Lung (tissue), 12 donors: Measurements from ENCODE around the gene ABLIM2. TPM values are rescaled to one million over a fixed set of nuclear protein-coding genes. Genes with fewer than 3 reads are reported as not detected.
A peak's percentile ranks its signal among the peaks of the same experiment; 100 is the strongest.

Experiments
- ATAC-seq: fragments of 200-7000 bp; cut with Tn5 transposase; one replicate; pipeline ENCODE4 v1.9.1; 2020; ENCODE audit warnings: moderate number of reproducible peaks; ENCODE audit not compliant: insufficient read depth, low FRiP score
- DNase-seq, 3 donors: peaks; one replicate each; pipeline ENCODE4 v3.0.0-alpha.2; 2013 to 2017
- H3K27ac ChIP-seq, 2 donors: one replicate each; pipeline ENCODE4 v1.5.1; 2013; ENCODE audit warnings: mild to moderate bottlenecking in 2 of 2, moderate library complexity in 2 of 2, control low read depth in 1 of 2, inconsistent platforms in 1 of 2, low read depth in 1 of 2, low read length in 1 of 2
- H3K27me3 ChIP-seq, 3 donors: one replicate each; pipeline ENCODE4 v1.5.1; 2013; ENCODE audit warnings: low read length in 2 of 3; ENCODE audit not compliant: control insufficient read depth in 3 of 3, insufficient read depth in 3 of 3
- H3K36me3 ChIP-seq, 4 donors: one replicate each; pipeline ENCODE4 v1.5.1; 2013; ENCODE audit warnings: low read length in 4 of 4, mild to moderate bottlenecking in 1 of 4, moderate library complexity in 1 of 4; ENCODE audit not compliant: control insufficient read depth in 4 of 4, insufficient read depth in 4 of 4
- H3K4me1 ChIP-seq, 5 donors: one replicate each; pipeline ENCODE4 v1.5.1; 2013; ENCODE audit warnings: low read length in 5 of 5, mild to moderate bottlenecking in 2 of 5, moderate library complexity in 1 of 5; ENCODE audit not compliant: control insufficient read depth in 5 of 5, insufficient read depth in 5 of 5
- H3K4me3 ChIP-seq: one replicate; pipeline ENCODE4 v1.5.1; 2013; ENCODE audit warnings: mild to moderate bottlenecking, control low read depth, moderate library complexity
- H3K9ac ChIP-seq, 2 donors: one replicate each; pipeline ENCODE4 v1.5.1; 2013; ENCODE audit warnings: low read length in 2 of 2, control low read depth in 1 of 2; ENCODE audit not compliant: insufficient read depth in 1 of 2
- H3K9me3 ChIP-seq, 4 donors: one replicate each; pipeline ENCODE4 v1.5.1; 2013; ENCODE audit warnings: low read length in 3 of 4, mild to moderate bottlenecking in 1 of 4, moderate library complexity in 1 of 4; ENCODE audit not compliant: control insufficient read depth in 4 of 4, insufficient read depth in 3 of 4
- WGBS, 2 donors: extraction: QIAGEN DNeasy Blood & Tissue Kit; methylation state at CpG; one replicate each; pipeline ENCODE4 v1.1.7; 2013; 5-methylcytosine and 5-hydroxymethylcytosine counted together
- polyA plus RNA-seq, 2 donors: library from polyadenylated mRNA; stranded (reverse); fragments of 200-250 nt; gene quantifications; one replicate each; pipeline ENCODE4 v1.2.1, GENCODE V29; 2013
- total RNA-seq, 2 donors: library from RNA; depleted of rRNA in 1 of 2; stranded (reverse); fragments of >200 nt in 1 of 2; gene quantifications; one replicate each; pipeline ENCODE4 v1.2.1, GENCODE V29; 2014 to 2021
- TF ChIP-seq, protein P1 (sequence below): IDR thresholded peaks from 2 replicates; pipeline ENCODE4 v1.5.1; 2012; ENCODE audit warnings: mild to moderate bottlenecking; ENCODE audit errors: control extremely low read depth, extremely low read depth
- donor health status: control.
- donor health status: control.
- donor health status: Bipolar disorder and iron deficiency.
- donor health status: healthy.
- donor health status: DM: yes; HTN: yes; CAD: no.

ABLIM2 gene
- total and polyA plus RNA-seq, 4 donors = 1.7 to 10.9 (median 5.2) TPM

DNA sequence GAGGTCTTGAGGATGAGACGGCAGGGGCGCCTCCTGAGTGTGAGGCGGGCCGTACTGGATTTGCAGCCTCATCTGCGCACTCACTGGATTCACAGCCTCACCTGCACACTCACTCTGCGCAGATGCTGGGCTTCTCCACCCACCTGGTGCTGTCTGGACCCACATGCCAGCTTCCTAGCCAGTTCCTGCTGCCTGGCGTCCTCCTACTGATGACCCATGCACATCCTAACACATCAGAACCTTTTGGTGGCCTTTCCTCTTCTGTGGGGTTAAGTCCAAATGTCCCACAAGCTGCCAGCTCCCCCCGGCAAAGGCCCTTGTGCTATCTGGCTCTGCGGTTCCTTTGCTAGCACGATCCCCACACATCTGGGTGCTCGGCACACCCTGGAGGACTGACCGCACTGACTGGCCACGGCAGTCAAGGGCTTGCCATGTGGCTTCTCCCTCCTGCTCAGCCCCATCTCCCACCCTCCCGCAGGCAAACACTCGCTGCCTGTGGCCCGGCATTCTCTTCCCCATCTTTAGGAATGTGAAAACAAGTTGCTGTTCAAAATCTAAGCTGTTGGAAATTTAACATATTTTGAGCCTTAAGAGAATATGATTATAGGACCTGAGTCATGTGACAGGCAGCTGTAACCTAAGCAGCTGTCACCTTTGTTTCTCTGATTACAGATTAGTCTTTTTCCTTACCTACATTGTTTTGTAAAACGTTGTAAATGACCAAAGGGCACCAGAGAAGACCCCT lies 179.5 kb downstream of the ABLIM2 start:
- Histone ChIP-seq H3K27ac (no peak overlapping the region), H3K4me1 (peaks cover 0 to 12% (median 8%) of the 10 kb centered on the region in 5 donors), H3K4me3 (no peak overlapping the region), H3K27me3 (no peaks in the 10 kb centered on the region), H3K9ac (peak overlapping the region in 1 of 2 donors; percentile 27), H3K36me3 (no peaks in the 10 kb centered on the region), H3K9me3 (no peaks in the 10 kb centered on the region)
- ATAC-seq (no peak), DNase-seq (no peak)
- WGBS, 2 donors = 76 to 80% methylated on average over 17 of the region's 17 CpGs
- TF ChIP-seq, protein P1, sequence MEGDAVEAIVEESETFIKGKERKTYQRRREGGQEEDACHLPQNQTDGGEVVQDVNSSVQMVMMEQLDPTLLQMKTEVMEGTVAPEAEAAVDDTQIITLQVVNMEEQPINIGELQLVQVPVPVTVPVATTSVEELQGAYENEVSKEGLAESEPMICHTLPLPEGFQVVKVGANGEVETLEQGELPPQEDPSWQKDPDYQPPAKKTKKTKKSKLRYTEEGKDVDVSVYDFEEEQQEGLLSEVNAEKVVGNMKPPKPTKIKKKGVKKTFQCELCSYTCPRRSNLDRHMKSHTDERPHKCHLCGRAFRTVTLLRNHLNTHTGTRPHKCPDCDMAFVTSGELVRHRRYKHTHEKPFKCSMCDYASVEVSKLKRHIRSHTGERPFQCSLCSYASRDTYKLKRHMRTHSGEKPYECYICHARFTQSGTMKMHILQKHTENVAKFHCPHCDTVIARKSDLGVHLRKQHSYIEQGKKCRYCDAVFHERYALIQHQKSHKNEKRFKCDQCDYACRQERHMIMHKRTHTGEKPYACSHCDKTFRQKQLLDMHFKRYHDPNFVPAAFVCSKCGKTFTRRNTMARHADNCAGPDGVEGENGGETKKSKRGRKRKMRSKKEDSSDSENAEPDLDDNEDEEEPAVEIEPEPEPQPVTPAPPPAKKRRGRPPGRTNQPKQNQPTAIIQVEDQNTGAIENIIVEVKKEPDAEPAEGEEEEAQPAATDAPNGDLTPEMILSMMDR = no peak

DNA sequence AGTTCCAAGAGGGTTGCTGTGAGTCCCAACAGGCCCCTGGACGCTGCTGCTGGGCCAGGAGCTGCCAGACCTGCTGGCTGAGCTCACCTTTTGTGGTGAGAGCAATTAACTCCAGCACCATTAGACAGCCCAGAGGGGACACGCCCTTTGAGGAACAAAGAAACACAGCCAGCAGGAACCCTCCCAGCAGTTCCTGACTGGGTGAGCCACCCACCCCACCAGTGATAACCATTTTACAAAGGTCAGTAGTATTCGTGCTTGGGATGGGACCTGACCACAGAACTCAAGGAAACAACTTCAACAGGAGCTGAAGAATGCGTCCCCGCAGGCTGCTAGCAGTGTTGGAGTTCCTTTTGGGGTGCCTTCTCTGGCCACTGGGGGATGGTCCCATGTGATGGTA lies 180.1 kb downstream of the ABLIM2 start:
- H3K27ac ChIP-seq = no peak overlapping the region
- H3K27me3 ChIP-seq = no peaks in the 10 kb centered on the region
- no peaks in the 10 kb centered on the region for H3K9me3 ChIP-seq
- WGBS, 2 donors = 51 to 61% methylated on average over 5 of the region's 5 CpGs
- H3K9ac ChIP-seq = peak overlapping the region in 1 of 2 donors; percentile 27
- no peaks in the 10 kb centered on the region for H3K36me3 ChIP-seq
- H3K4me3 ChIP-seq = no peak overlapping the region
- TF ChIP-seq, protein P1 = no peak
- H3K4me1 ChIP-seq = peaks cover 0 to 12% (median 8%) of the 10 kb centered on the region in 5 donors
- DNase-seq (no peak), ATAC-seq (no peak)

DNA sequence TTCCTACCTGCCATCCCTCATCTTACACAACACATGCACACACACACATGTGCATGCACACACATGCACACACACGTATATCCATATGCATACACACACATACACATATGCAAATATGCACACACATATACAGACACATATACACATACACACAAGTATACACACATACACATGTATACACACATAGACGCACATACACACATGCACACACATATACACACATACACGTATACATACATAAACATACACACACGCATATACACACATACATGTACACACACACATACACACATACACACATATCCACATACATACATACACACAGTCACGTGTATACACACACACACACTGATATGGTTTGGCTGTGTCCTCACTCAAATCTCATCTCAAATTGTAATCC lies 182.0 kb downstream of the ABLIM2 start:
- Histone ChIP-seq H3K36me3 (no peaks in the 10 kb centered on the region), H3K9ac (peak overlapping the region in 1 of 2 donors; percentile 9), H3K4me3 (no peak overlapping the region), H3K4me1 (peaks cover 0 to 12% (median 8%) of the 10 kb centered on the region in 5 donors), H3K9me3 (no peaks in the 10 kb centered on the region), H3K27ac (no peak overlapping the region), H3K27me3 (no peaks in the 10 kb centered on the region)
- TF ChIP-seq, protein P1 = no peak
- DNase-seq = no peak
- 95 to 97% methylated on average over 5 of the region's 5 CpGs for WGBS, 2 donors
- no peak for ATAC-seq
